Ureter (tissue), 1 donor: ENCODE data around the gene NETO1. TPM values are rescaled to one million over a fixed set of nuclear protein-coding genes. Genes with fewer than 3 reads are reported as not detected.

Experiments
- DNase-seq: peaks from one replicate; pipeline ENCODE4 v3.0.0-alpha.2; 2020; ENCODE audit warnings: low spot score
- total RNA-seq: library from RNA; stranded (reverse); gene quantifications from one replicate; pipeline ENCODE4 v1.2.4, GENCODE V29; 2023
- donor health status: DM: yes; HTN: yes; CAD: no.

Gene NETO1
- total RNA-seq, result 2.6 TPM

DNA sequence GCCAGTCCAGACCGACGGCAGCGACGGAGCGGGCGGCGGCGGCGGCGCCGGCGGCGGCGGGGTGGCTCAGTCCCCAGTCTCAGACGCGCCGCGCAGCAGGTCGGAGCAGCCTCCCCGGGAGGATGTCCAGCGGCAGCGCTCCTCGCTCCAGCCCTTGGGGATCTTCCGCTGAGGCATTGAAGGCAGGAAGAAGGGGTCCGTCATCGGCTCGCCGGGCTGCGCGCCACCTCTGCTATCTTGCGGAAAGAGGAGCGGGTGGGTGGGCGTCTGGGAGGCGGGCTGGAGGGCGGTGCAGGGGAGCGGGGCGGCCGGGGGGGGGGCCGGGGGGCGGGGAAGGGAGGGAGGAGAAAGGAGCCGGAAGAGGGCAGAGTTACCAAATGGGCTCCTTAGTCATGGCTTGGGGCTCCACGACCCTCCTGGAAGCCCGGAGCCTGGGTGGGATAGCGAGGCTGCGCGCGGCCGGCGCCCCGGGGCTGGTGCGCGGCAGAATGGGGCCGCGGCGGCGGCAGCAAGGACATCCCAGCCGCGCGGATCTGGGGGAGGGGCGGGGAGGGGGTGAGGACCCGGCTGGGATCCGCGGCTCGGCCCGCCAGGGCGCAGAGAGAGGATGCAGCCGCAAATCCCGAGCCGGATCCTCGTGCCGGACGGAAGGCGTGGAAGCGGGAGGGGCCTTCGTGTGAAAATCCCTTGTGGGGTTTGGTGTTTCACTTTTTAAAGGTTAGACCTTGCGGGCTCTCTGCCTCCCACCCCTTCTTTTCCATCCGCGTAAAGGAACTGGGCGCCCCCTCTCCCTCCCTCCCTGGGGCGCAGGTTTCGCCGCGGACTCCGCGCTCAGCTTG lies at the start of gene NETO1:
NETO1 (minus strand) TSS at position 242 of the 839 bp plus-strand sequence. CDS start 696 bp downstream, outside the sequence.
- DNase-seq, result no peak

GRCh38 chr18:72910045-72910444 lies 42.3 kb upstream of the NETO1 start:
- no peak for DNase-seq

- DNase-seq, result no peak
Observed at GRCh38 chr18:72908181-72908580, 40.4 kb upstream of the NETO1 start.

- DNase-seq, result no peak
Observed at GRCh38 chr18:72903033-72903432, 35.2 kb upstream of the NETO1 start.

DNA sequence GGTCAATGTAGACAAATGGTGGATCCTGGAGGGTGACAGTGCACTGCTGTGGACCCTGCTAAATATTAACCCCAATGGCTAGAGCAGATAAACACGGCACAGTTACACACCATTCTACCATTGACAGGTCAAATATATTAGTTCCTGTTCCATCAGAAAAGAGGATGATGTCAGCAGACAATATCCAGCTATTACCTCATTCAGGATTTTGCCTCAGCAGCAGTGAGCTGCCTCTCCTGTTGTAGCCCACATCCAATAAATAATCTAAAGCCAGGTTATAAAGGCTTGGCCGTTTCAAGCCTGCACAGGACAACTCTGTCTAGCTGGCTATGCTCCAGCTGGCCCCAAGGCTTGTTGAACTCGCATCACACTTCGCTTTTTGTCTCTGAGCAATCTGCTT lies 31.6 kb upstream of the NETO1 start:
- DNase-seq, result no peak

DNA sequence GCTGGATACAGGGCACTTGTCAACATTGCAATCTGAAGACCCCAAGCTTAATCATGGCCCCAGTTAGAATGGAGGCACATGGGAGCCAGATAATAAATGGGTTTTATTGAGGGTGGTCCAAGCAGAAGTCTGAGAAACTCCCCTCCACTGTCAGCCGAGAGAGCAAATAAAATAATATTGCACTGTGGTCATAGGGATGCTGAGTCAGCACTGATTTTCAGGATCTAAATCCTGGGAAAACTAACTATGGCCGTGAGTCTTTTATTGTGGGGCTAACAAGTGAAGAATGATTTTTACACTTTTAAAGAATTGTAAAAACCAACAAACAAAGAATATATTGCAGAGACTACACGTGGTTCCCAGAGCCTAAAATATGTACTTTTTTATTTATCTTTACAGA lies 31.1 kb upstream of the NETO1 start:
- no peak for DNase-seq

DNA sequence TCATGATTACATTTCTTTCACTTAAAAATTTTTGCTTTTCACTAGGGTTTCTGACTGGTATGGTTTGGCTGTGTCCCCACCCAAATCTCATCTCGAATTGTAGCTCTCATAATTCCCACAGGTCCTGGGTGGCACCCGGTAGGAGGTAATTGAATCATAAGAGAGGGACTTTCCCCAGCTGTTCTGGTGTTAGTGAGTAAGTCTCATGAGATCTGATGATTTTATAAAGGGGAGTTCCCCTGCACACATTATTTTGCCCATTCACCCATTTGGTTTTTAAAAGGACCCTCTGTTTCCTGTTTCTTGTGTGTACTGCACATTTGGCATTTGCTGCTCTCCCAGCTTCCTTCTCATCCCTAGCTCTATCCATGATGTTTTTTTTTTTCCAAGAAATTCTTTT lies 27.8 kb upstream of the NETO1 start:
- DNase-seq, result no peak

GRCh38 chr18:72878561-72878960 lies 10.8 kb upstream of the NETO1 start:
- no peak for DNase-seq

DNA sequence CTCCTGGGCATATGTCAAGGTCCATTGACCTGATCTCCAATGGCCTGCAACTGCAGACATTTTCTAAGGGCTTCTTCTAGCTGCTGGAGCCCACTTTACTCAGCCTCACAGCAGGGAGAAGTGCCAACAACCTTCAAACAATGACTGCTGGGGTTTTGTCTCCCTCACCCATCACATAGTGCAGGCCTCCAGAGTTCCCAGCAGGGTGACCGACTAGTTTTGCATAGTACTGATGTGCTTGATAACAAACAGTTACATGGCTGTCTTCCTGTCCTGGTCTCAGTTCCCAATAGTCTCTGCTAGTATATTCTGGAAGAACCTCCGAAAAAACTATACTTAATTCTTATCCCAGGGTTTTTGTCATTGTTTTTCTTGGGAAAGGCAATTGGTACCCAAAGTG lies 10.4 kb upstream of the NETO1 start:
- no peak for DNase-seq

- DNase-seq, result no peak
Observed at GRCh38 chr18:72871091-72871490, 3.3 kb upstream of the NETO1 start.

DNA sequence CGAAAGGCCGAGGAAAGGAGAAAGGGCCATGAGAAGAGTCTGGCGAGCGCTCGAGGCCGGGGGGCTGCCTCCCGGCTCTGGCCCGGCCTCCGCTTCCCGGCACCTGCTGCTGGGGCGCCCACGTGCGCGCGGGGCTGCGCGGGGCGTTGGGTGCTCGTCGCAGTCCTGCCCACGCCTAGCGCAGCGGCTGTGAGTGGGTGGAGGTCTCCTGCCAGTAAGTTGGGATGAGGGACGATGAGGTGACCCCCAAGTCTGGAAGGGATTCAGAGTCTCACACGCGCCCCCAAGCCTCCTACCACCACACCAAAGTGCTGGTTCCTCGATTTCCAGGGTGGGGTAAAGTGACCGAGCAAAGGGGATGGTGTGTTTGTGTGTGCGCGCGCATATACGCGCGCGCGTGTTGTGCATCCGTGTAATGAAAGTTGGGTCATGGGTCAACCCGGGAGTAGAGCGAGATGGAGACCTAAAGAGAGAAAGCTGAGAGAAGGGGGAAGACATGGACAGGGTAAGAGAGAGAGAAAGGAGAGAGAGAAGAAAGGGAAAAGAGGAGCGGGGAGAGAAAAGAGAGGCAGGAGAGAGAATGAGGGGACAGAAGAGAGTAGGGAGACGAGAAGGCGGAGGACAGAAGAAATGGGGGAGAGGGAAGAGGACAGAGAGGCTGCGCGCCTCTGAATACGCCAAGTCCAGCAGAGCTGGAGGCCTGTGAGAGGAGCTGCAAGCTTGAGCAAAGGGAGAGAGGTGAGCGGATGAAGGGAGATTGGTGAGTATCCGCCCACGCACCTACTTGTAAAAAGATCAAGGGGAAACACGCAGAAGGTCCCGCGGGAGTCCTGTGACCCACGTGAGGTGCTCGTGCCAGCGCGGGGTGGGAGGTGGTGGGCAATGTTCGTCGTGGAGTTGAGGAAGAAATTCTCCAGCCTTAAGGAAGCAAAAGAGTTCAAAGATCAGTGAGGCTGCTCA lies 1.7 kb upstream of the NETO1 start:
- DNase-seq, result no peak

- no peak for DNase-seq
Observed at GRCh38 chr18:72868585-72869225, 918 bp upstream of the NETO1 start.

DNA sequence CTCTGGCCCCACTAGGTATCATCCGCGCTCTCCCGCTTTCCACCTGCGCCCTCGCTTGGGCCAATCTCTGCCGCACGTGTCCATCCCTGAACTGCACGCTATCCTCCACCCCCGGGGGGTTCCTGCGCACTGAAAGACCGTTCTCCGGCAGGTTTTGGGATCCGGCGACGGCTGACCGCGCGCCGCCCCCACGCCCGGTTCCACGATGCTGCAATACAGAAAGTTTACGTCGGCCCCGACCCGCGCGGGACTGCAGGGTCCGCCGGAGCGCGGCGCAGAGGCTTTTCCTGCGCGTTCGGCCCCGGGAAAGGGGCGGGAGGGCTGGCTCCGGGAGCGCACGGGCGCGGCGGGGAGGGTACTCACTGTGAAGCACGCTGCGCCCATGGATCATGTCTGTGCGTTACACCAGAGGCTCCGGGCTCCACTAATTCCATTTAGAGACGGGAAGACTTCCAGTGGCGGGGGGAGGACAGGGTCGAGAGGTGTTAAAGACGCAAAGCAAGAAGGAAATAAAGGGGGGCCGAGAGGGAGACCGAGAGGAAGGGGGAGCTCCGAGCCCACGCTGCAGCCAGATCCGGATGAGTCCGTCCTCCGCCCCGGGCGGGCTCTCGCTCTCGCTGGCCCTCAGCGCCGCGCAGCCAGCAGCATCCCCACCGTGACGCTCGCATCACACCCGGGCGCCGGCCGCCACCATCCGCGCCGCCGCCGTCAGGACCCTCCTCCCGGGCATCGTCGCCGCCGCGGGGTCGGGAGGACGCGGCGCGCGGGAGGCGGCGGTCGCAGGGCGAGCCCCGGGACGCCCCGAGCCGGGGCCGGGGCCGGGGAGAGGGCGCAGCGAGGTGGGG lies 664 bp downstream of the NETO1 start:
- no peak for DNase-seq

DNA sequence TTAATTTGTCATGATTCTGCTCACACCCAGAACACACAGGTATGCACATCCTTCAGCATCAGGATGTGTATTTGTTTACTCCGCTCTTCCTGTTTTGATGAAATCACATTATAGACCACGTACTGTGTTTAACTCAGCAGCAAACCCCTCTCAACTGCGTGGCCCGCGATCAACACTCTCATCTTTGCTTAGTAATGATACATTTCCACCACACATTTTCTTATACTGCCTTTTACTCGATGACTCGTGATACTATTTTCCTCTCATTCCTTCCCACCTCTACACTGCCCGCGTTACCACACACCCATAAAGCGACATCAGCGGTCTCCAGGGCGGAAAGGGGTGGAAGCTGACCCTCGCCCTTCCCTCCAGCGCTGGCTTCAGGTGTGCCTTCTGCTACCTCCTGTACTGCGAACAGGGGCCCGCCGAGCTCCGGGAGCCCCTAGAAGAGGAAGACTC lies 1.3 kb downstream of the NETO1 start:
- no peak for DNase-seq

DNA sequence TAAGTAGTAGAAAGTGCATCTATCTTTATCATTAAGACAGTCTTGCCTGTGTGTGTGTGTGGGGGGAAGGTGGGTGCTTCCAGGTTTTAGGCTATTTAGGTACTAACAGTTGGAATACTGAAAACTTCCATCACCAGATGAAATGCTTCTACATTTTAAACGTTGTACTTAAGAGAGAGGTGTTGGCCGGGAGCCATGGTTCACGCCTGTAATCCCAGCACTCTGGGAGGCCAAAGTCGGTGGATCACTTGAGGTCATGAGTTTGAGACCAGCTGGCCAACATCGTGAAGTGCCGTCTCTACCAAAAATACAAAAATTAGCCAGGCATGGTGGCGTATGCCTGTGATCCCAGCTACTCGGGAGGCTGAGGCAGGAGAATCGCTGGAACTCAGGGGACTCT lies 4.0 kb downstream of the NETO1 start:
- DNase-seq, result no peak

DNA sequence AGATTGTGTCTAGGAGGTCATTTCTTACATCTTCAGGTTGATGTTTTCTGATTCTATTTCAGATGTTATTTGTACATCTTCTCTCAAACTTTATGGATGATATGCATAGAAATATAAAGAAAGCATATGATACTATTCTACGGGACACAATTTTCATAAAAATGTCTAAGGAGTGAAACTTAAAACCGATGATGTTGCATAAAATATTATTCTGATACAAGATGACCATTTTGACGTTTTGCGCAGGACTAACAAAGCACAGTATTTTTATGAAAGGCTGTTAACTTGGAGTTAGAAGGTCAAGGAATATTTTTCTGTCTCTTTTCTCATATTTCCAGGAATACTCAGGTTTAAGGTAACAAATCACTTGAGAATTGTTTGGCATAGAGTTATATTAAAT lies 8.7 kb downstream of the NETO1 start:
- no peak for DNase-seq

DNA sequence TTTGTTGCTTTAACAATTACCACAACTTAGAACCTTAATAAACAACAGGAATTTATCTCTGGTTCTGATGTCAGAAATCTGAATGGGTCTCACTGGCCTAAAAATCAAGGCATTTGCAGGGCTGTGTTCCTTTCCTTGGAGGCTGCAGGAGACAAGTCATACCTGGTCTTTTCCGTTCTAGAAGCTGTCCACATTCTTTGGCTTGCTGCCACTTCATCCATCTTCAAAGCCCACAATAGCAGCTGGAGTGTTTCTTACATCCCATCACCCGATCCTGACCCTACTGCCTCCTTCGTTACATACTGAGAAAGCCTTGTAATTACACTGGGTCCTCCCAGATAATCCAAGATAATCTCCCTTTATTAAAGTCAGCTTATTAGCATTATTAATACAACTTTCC lies 18.1 kb downstream of the NETO1 start:
- DNase-seq, result no peak

DNA sequence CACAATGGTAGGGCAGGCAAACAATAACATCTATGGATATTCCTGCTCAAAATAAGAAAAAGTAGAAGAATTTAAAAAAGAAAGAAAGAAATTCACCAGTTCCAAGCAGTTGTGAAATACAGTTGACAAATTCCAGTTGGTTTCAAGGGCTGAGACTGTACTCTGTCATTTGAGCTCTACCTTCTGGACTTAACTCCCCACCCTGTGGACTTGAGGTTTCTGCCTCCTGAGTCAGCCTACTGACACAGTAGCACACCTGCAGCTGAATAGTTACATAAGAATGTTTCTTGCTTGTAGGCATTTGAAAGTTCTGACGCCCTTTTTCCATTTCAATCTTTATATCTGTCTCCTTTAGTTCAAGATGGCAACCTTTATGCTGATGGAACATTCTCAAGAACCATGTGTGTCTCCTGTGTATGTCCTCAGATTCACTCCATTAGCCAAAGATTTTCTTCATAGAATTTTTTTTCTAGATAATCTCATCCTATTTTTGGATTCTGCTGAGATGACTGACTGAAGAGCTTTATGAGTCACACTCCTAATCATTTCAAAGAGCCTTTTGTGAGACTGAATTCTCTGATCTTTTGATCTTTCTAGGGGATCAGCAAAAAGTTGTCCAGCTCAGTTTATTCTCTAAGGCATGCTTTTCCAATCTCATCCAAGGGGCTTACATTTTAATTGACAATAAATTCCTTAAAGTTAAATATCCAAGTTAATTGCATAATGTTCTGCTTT lies 19.1 kb downstream of the NETO1 start:
- DNase-seq, result no peak

DNA sequence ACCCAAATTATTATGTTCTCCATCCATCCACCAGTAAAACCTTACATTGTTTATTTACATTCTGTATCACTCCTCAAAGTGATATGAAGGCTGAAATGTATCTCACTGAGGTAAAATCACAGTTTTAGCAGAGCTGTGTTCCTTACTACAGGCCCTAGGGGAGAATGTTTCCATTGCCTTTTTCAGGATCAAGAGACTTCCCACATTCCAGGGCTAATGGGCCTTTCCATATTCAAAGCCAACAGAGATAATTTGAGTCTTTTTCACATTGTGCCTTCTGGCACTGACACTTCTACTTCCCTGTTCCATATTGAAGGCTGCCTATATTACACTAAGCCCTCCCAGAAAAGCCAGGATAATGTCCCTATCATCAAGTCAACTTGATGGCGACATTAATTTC lies 20.0 kb downstream of the NETO1 start:
- DNase-seq, result no peak

DNA sequence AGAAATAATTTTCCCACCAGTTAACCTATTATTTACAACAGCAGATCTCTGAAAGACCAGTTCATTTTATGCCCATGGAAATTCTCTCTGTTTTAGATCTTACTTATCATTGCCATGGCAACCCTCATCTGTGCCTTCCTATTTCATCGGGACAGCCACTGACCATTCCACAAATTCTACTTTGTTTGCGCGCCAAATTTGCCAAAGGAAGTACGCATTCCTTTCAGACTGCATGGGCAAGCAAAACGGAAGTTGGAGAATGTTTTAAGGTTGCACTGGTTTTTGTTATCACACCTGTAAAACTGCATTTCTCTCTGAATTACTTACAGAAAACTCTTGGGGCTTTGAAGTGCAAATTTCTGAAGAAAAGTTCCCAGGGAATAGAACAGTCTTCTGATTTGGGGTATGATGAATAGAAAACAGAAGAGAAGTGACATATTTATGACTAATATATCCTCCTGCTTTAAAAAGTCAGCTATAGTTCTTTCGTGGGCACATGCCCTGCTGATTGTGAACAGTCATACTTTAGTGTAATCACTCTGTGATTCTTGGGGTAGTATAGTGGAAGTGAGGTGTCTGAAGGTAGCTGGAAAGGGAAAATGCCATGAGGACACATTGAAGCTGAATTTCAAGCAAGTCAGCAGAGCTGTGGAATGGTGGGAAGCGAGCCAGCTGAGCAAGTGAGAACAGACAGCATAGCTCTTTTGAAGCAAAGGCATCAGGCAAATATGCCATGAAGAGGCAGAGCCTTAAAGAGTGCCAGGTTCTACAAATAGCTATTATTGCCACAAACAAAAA lies 20.9 kb downstream of the NETO1 start:
- DNase-seq, result no peak
